Loucy (cell line): ENCODE measurements around the gene TEKT1.

Source experiments
- H2AFZ ChIP-seq: fragments of 200-600 bp; sonication (generic); 2 replicates; pipeline ENCODE4 v1.6.0; 2016; ENCODE audit warnings: antibody characterized with exemption, mild to moderate bottlenecking, low read length, moderate library complexity
- H3F3A ChIP-seq: fragments of 200-600 bp; 2 replicates; pipeline ENCODE4 v1.6.0; 2016; ENCODE audit warnings: antibody characterized with exemption, low read depth, mild to moderate bottlenecking
- H3K27me3 ChIP-seq: fragments of 200-600 bp; sonication (generic); 2 replicates; pipeline ENCODE4 v1.6.1; 2014; ENCODE audit warnings: low read length, mild to moderate bottlenecking; ENCODE audit not compliant: insufficient read depth, poor library complexity, severe bottlenecking
- H3K36me3 ChIP-seq: fragments of 200-600 bp; sonication (generic); 2 replicates; pipeline ENCODE4 v1.6.1; 2016; ENCODE audit warnings: low read length; ENCODE audit not compliant: insufficient read depth
- H3K4me1 ChIP-seq: fragments of 200-600 bp; sonication (generic); 2 replicates; pipeline ENCODE4 v1.5.1; 2014; ENCODE audit warnings: low read length, mild to moderate bottlenecking; ENCODE audit not compliant: insufficient read depth, poor library complexity, severe bottlenecking
- H3K4me2 ChIP-seq: fragments of 200-600 bp; sonication (generic); 2 replicates; pipeline ENCODE4 v1.6.0; 2014; ENCODE audit warnings: antibody characterized with exemption, low read length, low read depth, mild to moderate bottlenecking; ENCODE audit not compliant: poor library complexity, severe bottlenecking
- H3K4me3 ChIP-seq: fragments of 200-600 bp; sonication (generic); 2 replicates; pipeline ENCODE4 v1.5.1; 2014; ENCODE audit warnings: low read length, mild to moderate bottlenecking, mixed read lengths; ENCODE audit not compliant: poor library complexity, severe bottlenecking
- H3K79me2 ChIP-seq: fragments of 200-600 bp; sonication (generic); 2 replicates; pipeline ENCODE4 v1.6.1; 2014; ENCODE audit warnings: low read length; ENCODE audit not compliant: insufficient read depth
- H3K9ac ChIP-seq: fragments of 200-600 bp; sonication (generic); 2 replicates; pipeline ENCODE4 v1.6.0; 2014; ENCODE audit warnings: mild to moderate bottlenecking, low read depth, low read length, moderate library complexity; ENCODE audit not compliant: poor library complexity, severe bottlenecking
- H3K9me2 ChIP-seq: fragments of 200-600 bp; sonication (generic); replicated peaks from 2 replicates; pipeline ENCODE4 v1.6.1; 2016; ENCODE audit warnings: low read depth, low read length, mixed read lengths
- H3K9me3 ChIP-seq: fragments of 200-600 bp; sonication (generic); 2 replicates; pipeline ENCODE4 v1.6.1; 2014; ENCODE audit warnings: mild to moderate bottlenecking, antibody characterized with exemption, low read length, low read depth; ENCODE audit not compliant: insufficient read depth
- H4K20me1 ChIP-seq: fragments of 200-600 bp; sonication (generic); 2 replicates; pipeline ENCODE4 v1.6.0; 2014; ENCODE audit warnings: antibody characterized with exemption, low read length, mild to moderate bottlenecking; ENCODE audit not compliant: insufficient read depth, poor library complexity, severe bottlenecking
- CTCF ChIP-seq: fragments of 200-600 bp; sonication (generic); conservative IDR thresholded peaks from 2 replicates; pipeline ENCODE4 v1.5.1; 2014; ENCODE audit warnings: mild to moderate bottlenecking, antibody characterized with exemption, low read length
- EZH2phosphoT487 ChIP-seq: fragments of 200-600 bp; IDR thresholded peaks from 2 replicates; pipeline ENCODE4 v1.6.1; 2018; ENCODE audit warnings: antibody characterized with exemption, mild to moderate bottlenecking, moderate library complexity, borderline replicate concordance

TEKT1 gene

DNA sequence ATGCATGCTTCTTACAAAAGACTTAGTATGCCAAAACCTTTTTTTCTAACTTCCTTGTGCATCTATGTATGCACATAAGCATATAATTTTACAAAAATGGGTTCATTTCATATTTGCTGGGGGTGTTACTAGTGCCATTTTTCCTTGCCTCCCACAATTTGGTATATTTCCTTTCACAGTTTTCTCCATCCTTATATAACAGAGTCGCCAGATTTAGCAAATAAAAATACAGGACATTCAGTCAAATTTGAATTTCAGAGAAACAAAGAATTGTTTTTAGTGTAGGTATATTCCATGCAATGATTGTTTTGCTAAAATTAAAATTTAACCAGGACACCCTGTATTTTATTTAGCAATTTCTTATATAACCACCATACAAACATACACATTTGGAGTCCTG lies 59.5 kb downstream of the TEKT1 start:
- Histone ChIP-seq H4K20me1 (no peaks in the 10 kb centered on the region), H3K4me3 (no peak overlapping the region), H3K36me3 (no peaks in the 10 kb centered on the region), H3K9me2 (no peaks in the 10 kb centered on the region), H3K9me3 (no peaks in the 10 kb centered on the region; the same call in 1 of the 2 replicates), H3K9ac (no peak overlapping the region), H2AFZ (no peak overlapping the region), H3K4me2 (no peak overlapping the region), H3K4me1 (no peaks in the 10 kb centered on the region), H3F3A (no peaks in the 10 kb centered on the region), H3K79me2 (no peaks in the 10 kb centered on the region), H3K27me3 (no peaks in the 10 kb centered on the region)
- no peak for TF ChIP-seq CTCF
- no peak for TF ChIP-seq EZH2phosphoT487

DNA sequence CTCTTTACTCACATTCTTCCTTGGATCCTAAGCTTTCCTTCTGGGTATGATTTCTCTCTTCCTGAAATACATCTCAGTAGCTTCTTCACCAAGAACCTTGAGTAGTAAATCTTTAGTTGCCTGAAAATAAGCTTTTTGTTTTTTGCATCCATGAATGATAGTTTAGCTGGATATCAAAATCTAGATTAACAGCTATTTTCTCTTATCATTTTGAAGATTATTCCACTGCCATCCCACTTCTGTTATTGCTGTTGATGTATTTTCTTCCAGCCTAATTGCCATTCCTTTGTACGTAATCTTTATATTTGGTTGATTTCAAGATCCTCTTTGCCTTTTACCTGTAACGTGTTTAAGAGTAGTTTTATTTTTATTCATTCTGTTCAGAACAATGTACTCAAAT lies 63.1 kb downstream of the TEKT1 start:
- Histone ChIP-seq H3K36me3 (no peaks in the 10 kb centered on the region), H3K9me3 (no peaks in the 10 kb centered on the region; the same call in 1 of the 2 replicates), H3K9me2 (no peaks in the 10 kb centered on the region), H3K4me2 (no peak overlapping the region), H3K27me3 (no peaks in the 10 kb centered on the region), H3K4me3 (no peak overlapping the region), H3K4me1 (no peaks in the 10 kb centered on the region), H3K9ac (no peak overlapping the region), H2AFZ (no peak overlapping the region), H3F3A (no peaks in the 10 kb centered on the region), H3K79me2 (no peaks in the 10 kb centered on the region), H4K20me1 (no peaks in the 10 kb centered on the region)
- no peak for TF ChIP-seq EZH2phosphoT487
- no peak for TF ChIP-seq CTCF

- no peak for TF ChIP-seq EZH2phosphoT487
- no peak for TF ChIP-seq CTCF
- Histone ChIP-seq H3K9me2 (no peaks in the 10 kb centered on the region), H3K9ac (no peak overlapping the region), H2AFZ (no peak overlapping the region), H4K20me1 (no peaks in the 10 kb centered on the region), H3K9me3 (no peaks in the 10 kb centered on the region; the same call in 1 of the 2 replicates), H3K4me2 (no peak overlapping the region), H3K36me3 (no peaks in the 10 kb centered on the region), H3K79me2 (no peaks in the 10 kb centered on the region), H3F3A (no peaks in the 10 kb centered on the region), H3K4me3 (no peak overlapping the region), H3K27me3 (no peaks in the 10 kb centered on the region), H3K4me1 (no peaks in the 10 kb centered on the region)
Measured at GRCh38 chr17:6761779-6762178, 69.8 kb downstream of the TEKT1 start.
